IPS-18c (cell line): ENCODE data around the gene TTLL12.

Experiments used
- H3K4me3 ChIP-seq: 2 replicates; pipeline ENCODE4 v1.7.0; 2013; ENCODE audit warnings: low read depth, mild to moderate bottlenecking, low read length, moderate library complexity; ENCODE audit not compliant: insufficient read depth
- H3K9me3 ChIP-seq: one replicate; pipeline ENCODE4 v1.6.1; 2013; ENCODE audit warnings: mild to moderate bottlenecking, low read length, moderate library complexity; ENCODE audit not compliant: control insufficient read depth, insufficient read depth

Gene TTLL12

GRCh38 chr22:43169310-43170130 is 17.4 kb downstream of the TTLL12 start:
- Histone ChIP-seq H3K4me3 (no peak overlapping the region), H3K9me3 (no peaks in the 10 kb centered on the region)

GRCh38 chr22:43168471-43169309 is 18.2 kb downstream of the TTLL12 start:
- no peak overlapping the region for H3K4me3 ChIP-seq
- no peaks in the 10 kb centered on the region for H3K9me3 ChIP-seq

GRCh38 chr22:43167001-43167589 is 19.8 kb downstream of the TTLL12 start:
- H3K4me3 ChIP-seq = no peak overlapping the region

GRCh38 chr22:43166132-43166930 is 20.6 kb downstream of the TTLL12 start:
- Histone ChIP-seq H3K4me3 (no peak overlapping the region), H3K9me3 (no peaks in the 10 kb centered on the region)

More at GRCh38 chr22:43167001-43167589, 19.8 kb downstream of the TTLL12 start:
- no peaks in the 10 kb centered on the region for H3K9me3 ChIP-seq

GRCh38 chr22:43164636-43165035 is 22.3 kb downstream of the TTLL12 start:
- H3K4me3 ChIP-seq = no peak overlapping the region
- no peaks in the 10 kb centered on the region for H3K9me3 ChIP-seq

- H3K4me3 ChIP-seq = no peak overlapping the region
- no peaks in the 10 kb centered on the region for H3K9me3 ChIP-seq
Observed at GRCh38 chr22:43163241-43163795, 23.6 kb downstream of the TTLL12 start.

- no peak overlapping the region for H3K4me3 ChIP-seq
- no peaks in the 10 kb centered on the region for H3K9me3 ChIP-seq
Observed at GRCh38 chr22:43162412-43163150, 24.4 kb downstream of the TTLL12 start.

- H3K9me3 ChIP-seq = no peaks in the 10 kb centered on the region
- H3K4me3 ChIP-seq = no peak overlapping the region
Observed at GRCh38 chr22:43160497-43161126, 26.3 kb downstream of the TTLL12 start.

GRCh38 chr22:43159484-43160178 is 27.3 kb downstream of the TTLL12 start:
- Histone ChIP-seq H3K4me3 (no peak overlapping the region), H3K9me3 (no peaks in the 10 kb centered on the region)

- Histone ChIP-seq H3K9me3 (no peaks in the 10 kb centered on the region), H3K4me3 (no peak overlapping the region)
Observed at GRCh38 chr22:43158778-43159483, 28.0 kb downstream of the TTLL12 start.

- Histone ChIP-seq H3K9me3 (no peaks in the 10 kb centered on the region), H3K4me3 (no peak overlapping the region)
Observed at GRCh38 chr22:43157874-43158546, 28.9 kb downstream of the TTLL12 start.

- Histone ChIP-seq H3K9me3 (no peaks in the 10 kb centered on the region), H3K4me3 (no peak overlapping the region)
Observed at GRCh38 chr22:43156413-43156812, 30.5 kb downstream of the TTLL12 start.

GRCh38 chr22:43155789-43156188 is 31.1 kb downstream of the TTLL12 start:
- H3K4me3 ChIP-seq = no peak overlapping the region
- H3K9me3 ChIP-seq = no peaks in the 10 kb centered on the region

GRCh38 chr22:43154887-43155536 is 31.9 kb downstream of the TTLL12 start:
- H3K4me3 ChIP-seq = no peak overlapping the region
- H3K9me3 ChIP-seq = no peaks in the 10 kb centered on the region
